ENCODE measurements around the gene ARNT2. TPM values are rescaled to one million over a fixed set of nuclear protein-coding genes. Genes with fewer than 3 reads are reported as not detected.

ARNT2 gene
- total RNA-seq, 2 experiments from 2014 or later, result 0.34 TPM; not detected in 1

GRCh38 chr15:80637747-80638146, 233.6 kb downstream of the ARNT2 start:
- Mint-ChIP-seq H3K4me3 (no peak overlapping the region), H3K9me3 (no peaks in the 10 kb centered on the region), H3K4me1 (ENCODE audit: low read depth) (no peaks in the 10 kb centered on the region), H3K36me3 (ENCODE audit: low read depth) (no peaks in the 10 kb centered on the region), H3K27ac (no peak overlapping the region), H3K27me3 (peaks cover 13% of the 10 kb centered on the region)
- ATAC-seq (no peak), DNase-seq (no peak)
- ChIA-PET POLR2A (no interaction called here), CTCF (no interaction called here)
- no peak for TF ChIP-seq CTCF (IDR thresholded peaks at IDR 0.05)
- intact Hi-C loops (cut with micrococcal nuclease), result no loop called here

GRCh38 chr15:80638553-80639167, 234.5 kb downstream of the ARNT2 start:
- CTCF ChIA-PET, result no interaction called here

GRCh38 chr15:80639168-80639555, 235.0 kb downstream of the ARNT2 start:
- Mint-ChIP-seq H3K27me3 (peaks cover 13% of the 10 kb centered on the region), H3K27ac (no peak overlapping the region), H3K4me1 (ENCODE audit: low read depth) (no peaks in the 10 kb centered on the region), H3K4me3 (no peak overlapping the region), H3K36me3 (ENCODE audit: low read depth) (no peaks in the 10 kb centered on the region), H3K9me3 (no peaks in the 10 kb centered on the region)
- POLR2A ChIA-PET, result no interaction called here
- ATAC-seq (no peak), DNase-seq (no peak)
- TF ChIP-seq CTCF (IDR thresholded peaks at IDR 0.05), result no peak
- intact Hi-C loops (cut with micrococcal nuclease), result no loop called here
- CTCF ChIA-PET, result no interaction called here

More at GRCh38 chr15:80638553-80639167, 234.5 kb downstream of the ARNT2 start:
- no peak for TF ChIP-seq CTCF (IDR thresholded peaks at IDR 0.05)
- intact Hi-C loops (cut with micrococcal nuclease), result no loop called here
- Mint-ChIP-seq H3K9me3 (no peaks in the 10 kb centered on the region), H3K4me3 (no peak overlapping the region), H3K4me1 (ENCODE audit: low read depth) (no peaks in the 10 kb centered on the region), H3K27me3 (peaks cover 13% of the 10 kb centered on the region), H3K36me3 (ENCODE audit: low read depth) (no peaks in the 10 kb centered on the region), H3K27ac (no peak overlapping the region)
- DNase-seq (no peak), ATAC-seq (no peak)
- POLR2A ChIA-PET, result no interaction called here

DNA sequence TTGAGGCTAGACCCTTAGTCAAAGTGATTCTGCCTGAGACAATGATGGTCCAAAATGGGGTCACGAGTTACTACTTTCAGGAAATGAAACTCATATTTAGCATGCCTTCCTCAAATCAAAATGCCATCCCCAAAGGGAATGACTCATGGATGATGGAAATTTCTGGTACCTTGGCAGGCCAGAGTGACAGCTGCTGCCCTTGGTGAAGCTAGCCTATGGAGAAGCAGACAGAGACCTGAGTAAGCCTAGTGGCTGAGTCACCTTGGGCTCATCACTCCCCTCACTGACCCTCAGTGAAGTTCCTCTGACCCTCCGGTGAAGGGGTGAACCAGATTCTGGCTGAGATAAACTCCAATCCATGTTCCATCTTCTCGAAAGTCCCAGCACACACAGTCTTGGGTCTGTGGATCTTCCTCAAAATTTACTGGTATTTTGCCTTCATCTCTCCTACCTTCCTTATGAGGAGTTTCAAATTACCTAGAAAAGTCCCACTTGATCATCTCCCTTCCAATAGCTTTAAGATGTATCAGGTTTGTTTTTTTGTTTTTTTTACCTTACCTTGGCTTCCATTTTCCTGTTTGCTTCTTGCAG, 236.4 kb downstream of the ARNT2 start:
- Mint-ChIP-seq H3K27ac (no peak overlapping the region), H3K9me3 (no peaks in the 10 kb centered on the region), H3K4me3 (no peak overlapping the region), H3K36me3 (ENCODE audit: low read depth) (no peaks in the 10 kb centered on the region), H3K4me1 (ENCODE audit: low read depth) (no peaks in the 10 kb centered on the region), H3K27me3 (peaks cover 11% of the 10 kb centered on the region)
- CTCF ChIA-PET, result no interaction called here
- POLR2A ChIA-PET, result no interaction called here
- DNase-seq (no peak), ATAC-seq (no peak)
- TF ChIP-seq CTCF (IDR thresholded peaks at IDR 0.05), result no peak
- intact Hi-C loops (cut with micrococcal nuclease), result no loop called here

DNA sequence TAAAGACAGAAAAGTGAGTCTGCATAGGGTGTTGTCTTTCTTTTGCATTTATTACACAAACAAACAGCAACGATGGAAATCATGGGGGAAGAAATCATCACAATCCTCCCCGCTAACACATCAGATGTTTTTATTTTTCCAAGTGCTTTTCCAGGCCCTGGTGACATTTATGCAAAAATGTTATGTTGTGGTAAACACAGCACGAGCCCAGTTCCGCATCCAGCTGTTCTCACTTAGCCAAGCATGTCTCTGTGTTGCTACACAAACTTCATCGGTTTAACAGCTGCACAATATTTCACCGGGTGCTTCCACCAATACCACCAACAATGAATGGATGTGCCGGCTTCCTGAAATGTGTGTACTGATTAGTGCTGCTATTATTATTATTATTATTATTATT, 237.2 kb downstream of the ARNT2 start:
- Mint-ChIP-seq H3K27ac (no peak overlapping the region), H3K36me3 (ENCODE audit: low read depth) (no peaks in the 10 kb centered on the region), H3K4me1 (ENCODE audit: low read depth) (no peaks in the 10 kb centered on the region), H3K4me3 (no peak overlapping the region), H3K9me3 (no peaks in the 10 kb centered on the region), H3K27me3 (peaks cover 8% of the 10 kb centered on the region)
- intact Hi-C loops (cut with micrococcal nuclease), result no loop called here
- ChIA-PET CTCF (no interaction called here), POLR2A (no interaction called here)
- no peak for DNase-seq
- TF ChIP-seq CTCF (IDR thresholded peaks at IDR 0.05), result no peak
- ATAC-seq, result no peak

All from activated CD8-positive, alpha-beta T cell treated with anti-CD3 and anti-CD28 coated beads for 36 hours (primary cell).